Activated CD8-positive, alpha-beta memory T cell treated with anti-CD3 and anti-CD28 coated beads for 48 hours (primary cell): ENCODE measurements around the gene RUFY4.

Source experiments
- DNase-seq, 3 experiments: peaks; one replicate each; pipeline ENCODE4 v3.0.0-alpha.2; 2020; ENCODE audit warnings: low read depth in 2 of 3, low spot score in 2 of 3

RUFY4 gene

GRCh38 chr2:218060950-218061660, 7.9 kb upstream of the RUFY4 start:
- DNase-seq, result no peak

- DNase-seq, result no peak
Observed at GRCh38 chr2:218063486-218063885, 5.6 kb upstream of the RUFY4 start.

- no peak for DNase-seq
Observed at GRCh38 chr2:218063896-218064295, 5.2 kb upstream of the RUFY4 start.

GRCh38 chr2:218065239-218066006, 3.6 kb upstream of the RUFY4 start:
- no peak for DNase-seq

GRCh38 chr2:218066926-218067515, 2.0 kb upstream of the RUFY4 start:
- DNase-seq, result no peak

GRCh38 chr2:218067523-218067922, 1.5 kb upstream of the RUFY4 start:
- no peak for DNase-seq

GRCh38 chr2:218069606-218070300, 700 bp downstream of the RUFY4 start:
- no peak for DNase-seq

- no peak for DNase-seq
Observed at GRCh38 chr2:218070587-218070986, 1.5 kb downstream of the RUFY4 start.

- DNase-seq, result no peak
Observed at GRCh38 chr2:218071218-218071937, 2.3 kb downstream of the RUFY4 start.

- no peak for DNase-seq
Observed at GRCh38 chr2:218072002-218072401, 2.9 kb downstream of the RUFY4 start.

GRCh38 chr2:218072478-218073024, 3.5 kb downstream of the RUFY4 start:
- DNase-seq, result no peak

GRCh38 chr2:218073185-218073584, 4.1 kb downstream of the RUFY4 start:
- DNase-seq, result no peak

GRCh38 chr2:218074031-218074430, 5.0 kb downstream of the RUFY4 start:
- no peak for DNase-seq

- no peak for DNase-seq
Observed at GRCh38 chr2:218075975-218076811, 7.1 kb downstream of the RUFY4 start.

GRCh38 chr2:218077464-218078216, 8.6 kb downstream of the RUFY4 start:
- DNase-seq, result no peak

GRCh38 chr2:218079943-218080913, 11.2 kb downstream of the RUFY4 start:
- no peak for DNase-seq

GRCh38 chr2:218081063-218081462, 12.0 kb downstream of the RUFY4 start:
- no peak for DNase-seq

- DNase-seq, result no peak
Observed at GRCh38 chr2:218081695-218082094, 12.6 kb downstream of the RUFY4 start.
